ENCODE measurements around the gene CLECL1. TPM values are rescaled to one million over a fixed set of nuclear protein-coding genes. Genes with fewer than 3 reads are reported as not detected.

The CLECL1 gene
- total and polyA plus RNA-seq, 9 of the 15 experiments (the other 6 are each of a cell fraction or from before 2014, with no cell fraction given): 0.13 to 0.25 TPM; not detected in 7

GRCh38 chr12:9751204-9752144, 18.6 kb upstream of the CLECL1 start (continued):
- TF ChIP-seq ZNF232 (CRISPR knock-in tag; IDR thresholded peaks at IDR 0.05): no peak
- TF ChIP-seq YBX1 (IDR thresholded peaks at IDR 0.05): no peak
- no peak for TF ChIP-seq KDM4B (IDR thresholded peaks at IDR 0.05; ENCODE audit: borderline replicate concordance in 2 of 2, low read depth in 1 of 2)
- TF ChIP-seq POLR2A (conservative IDR thresholded peaks at IDR 0.05): peak; percentile 92
- peak; percentile 17; the same call in 1 of the 2 replicates for TF ChIP-seq NFIC (IDR thresholded peaks at IDR 0.05)
- TF ChIP-seq SRSF1 (IDR thresholded peaks at IDR 0.05; ENCODE audit: low read depth, low read length): no peak
- no peak for TF ChIP-seq HDGF (IDR thresholded peaks at IDR 0.05)
- TF ChIP-seq XRCC4 (IDR thresholded peaks at IDR 0.05; ENCODE audit: extremely low read depth, insufficient read depth, insufficient read length): no peak
- TF ChIP-seq DACH1 (IDR thresholded peaks at IDR 0.05; ENCODE audit: partially characterized antibody): no peak
- TF ChIP-seq MXD1 (CRISPR knock-in tag; IDR thresholded peaks at IDR 0.05; ENCODE audit: borderline replicate concordance, poor library complexity, severe bottlenecking): no peak
- TF ChIP-seq ZNF589 (CRISPR knock-in tag; IDR thresholded peaks at IDR 0.05; ENCODE audit: low read depth): peak; percentile 58; the same call in 1 of the 2 replicates
- peak; percentile 68 for TF ChIP-seq CEBPG (CRISPR knock-in tag; IDR thresholded peaks at IDR 0.05)
- peak in 1 of 2 experiments; percentile 65; a peak in 2 of 4 replicates for TF ChIP-seq CEBPG (tag; conservative IDR thresholded peaks at IDR 0.05 in 1 of 2, IDR thresholded peaks at IDR 0.05 in 1 of 2)
- TF ChIP-seq TFE3 (CRISPR knock-in tag; IDR thresholded peaks at IDR 0.05): no peak
- peak; percentile 86 for TF ChIP-seq E2F8 (IDR thresholded peaks at IDR 0.05; ENCODE audit: low read depth, partially characterized antibody)
- TF ChIP-seq CCNT2 (IDR thresholded peaks at IDR 0.05; ENCODE audit: borderline replicate concordance, extremely low read depth, insufficient read length, low read depth, low read length): peak; percentile 43
- no peak for TF ChIP-seq PBX2 (CRISPR knock-in tag; IDR thresholded peaks at IDR 0.05; ENCODE audit: low read depth)
- no peak for TF ChIP-seq PBX2 (tag; conservative IDR thresholded peaks at IDR 0.05; ENCODE audit: low read depth)
- TF ChIP-seq KHSRP (IDR thresholded peaks at IDR 0.05): peak; percentile 54; the same call in 1 of the 2 replicates
